HG03520 (cell line): ENCODE results near the gene FRAT1.

Experiments used
- ATAC-seq: cut with Tn5 transposase; IDR thresholded peaks from one replicate; pipeline ENCODE4 v1.9.1; 2021; ENCODE audit warnings: mild to moderate bottlenecking, moderate library complexity; ENCODE audit not compliant: unreplicated experiment

The FRAT1 gene

DNA sequence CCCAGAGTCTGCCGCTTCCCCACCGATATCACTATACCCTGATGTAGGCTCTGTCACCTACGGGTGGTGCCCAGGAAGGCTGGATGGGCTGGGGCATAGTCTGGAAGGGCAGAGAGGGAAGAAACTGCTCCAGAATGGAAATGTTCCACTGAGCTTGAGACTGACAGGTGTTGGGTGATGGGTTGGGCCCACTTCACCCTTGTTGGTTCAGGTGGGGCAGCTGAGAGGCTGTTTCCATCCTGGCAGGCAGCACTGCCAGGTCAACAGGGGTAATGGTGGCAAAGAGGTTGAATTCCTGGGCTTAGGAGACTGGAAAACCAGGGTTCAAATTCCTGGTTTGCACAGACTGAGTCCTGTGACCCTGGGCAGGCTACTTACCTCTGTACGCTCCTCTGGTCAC is 44.0 kb downstream of the FRAT1 start:
- no peak for ATAC-seq

DNA sequence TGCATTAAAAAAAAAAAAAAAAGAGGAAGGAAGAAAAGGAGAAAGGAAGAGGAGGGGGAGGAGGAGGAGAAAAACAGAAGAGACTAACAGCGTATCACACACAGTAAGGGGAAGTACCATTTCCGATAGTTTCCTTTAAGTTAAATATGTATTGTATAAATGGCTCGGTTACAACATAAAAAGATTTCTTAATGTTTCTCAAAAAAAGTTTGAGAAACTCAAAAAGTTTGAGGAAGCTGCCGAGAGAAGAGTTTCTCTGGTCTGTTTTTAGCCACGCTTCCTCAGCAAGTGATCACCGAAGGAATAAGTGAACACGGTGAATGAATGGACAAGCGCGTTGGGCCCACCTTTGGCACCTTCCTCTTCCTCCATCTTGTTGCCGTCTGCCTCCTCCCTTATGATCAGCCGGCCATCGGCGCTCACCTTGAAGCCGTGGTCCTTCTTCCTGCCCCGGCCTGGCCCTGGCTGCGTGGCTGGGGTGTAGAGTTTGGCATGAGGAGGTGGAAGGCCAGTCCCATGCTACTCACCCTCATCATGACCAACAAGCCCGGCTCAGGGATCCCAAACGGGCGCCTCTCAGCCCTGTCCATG is 46.8 kb downstream of the FRAT1 start:
- ATAC-seq = no peak

DNA sequence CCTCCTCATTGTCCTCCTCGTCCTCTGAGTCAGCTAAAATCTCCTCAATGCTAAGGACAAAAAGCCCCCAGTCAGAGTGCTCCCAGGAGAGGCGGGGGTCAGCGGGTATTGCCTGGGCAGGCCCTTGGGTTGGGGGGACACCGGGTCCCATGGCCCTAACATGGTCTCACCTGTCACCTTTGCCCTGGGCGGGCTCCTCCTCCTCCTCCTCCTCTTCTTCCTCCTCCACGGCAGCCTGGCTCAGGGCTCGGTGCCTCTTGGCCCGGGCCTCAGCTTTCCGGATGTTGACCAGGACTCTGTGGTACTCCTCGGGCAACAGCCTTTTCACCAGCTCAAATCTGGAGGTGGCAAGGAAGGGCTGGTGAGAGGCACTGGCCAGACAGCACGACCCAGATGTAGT is 47.5 kb downstream of the FRAT1 start:
- no peak for ATAC-seq

DNA sequence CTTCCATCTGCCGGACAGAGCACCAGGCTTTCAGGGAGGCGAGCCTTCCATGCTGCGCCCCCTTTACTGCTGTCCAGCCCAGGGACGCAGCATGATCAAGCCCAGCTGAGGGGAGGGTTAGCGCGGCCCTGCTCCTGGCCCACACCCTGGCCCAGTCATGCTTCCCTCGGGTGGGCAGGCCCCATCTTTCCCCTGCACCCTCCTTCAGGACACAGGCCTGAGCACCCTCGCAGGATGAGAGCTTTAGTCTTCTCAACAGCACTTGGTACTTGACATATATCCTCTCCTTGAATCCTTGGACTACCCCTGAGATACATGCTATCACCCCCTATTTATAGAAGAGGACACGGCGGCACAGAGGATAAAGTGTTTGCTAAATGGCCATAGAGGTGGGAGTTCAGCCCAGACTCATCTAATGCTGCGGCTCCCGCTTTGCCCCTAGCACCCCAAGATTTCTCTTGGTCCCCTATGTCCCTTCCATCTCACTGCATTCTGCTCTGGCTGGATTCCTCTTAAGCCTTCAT is 48.1 kb downstream of the FRAT1 start:
- ATAC-seq = no peak
